Kidney (tissue), 14 donors: ENCODE data around the gene ZBTB14. TPM values are rescaled to one million over a fixed set of nuclear protein-coding genes. Genes with fewer than 3 reads are reported as not detected.

Experiments used
- DNase-seq, 5 donors: peaks; one replicate each; pipeline ENCODE4 v3.0.0-alpha.2; 2013 to 2020
- FAIRE-seq: peaks from 2 replicates; lab custom pipeline; 2012; peaks lifted over from hg19 to GRCh38; lab: Jason Lieb, UNC
- H3K27ac ChIP-seq, 2 donors: one replicate each; pipeline ENCODE4 v1.7.0; 2013; ENCODE audit warnings: low read depth in 2 of 2, low read length in 2 of 2, inconsistent platforms in 1 of 2
- H3K27me3 ChIP-seq: one replicate; pipeline ENCODE4 v1.7.1; 2013; ENCODE audit warnings: low read length, inconsistent platforms; ENCODE audit not compliant: control insufficient read depth, insufficient read depth
- H3K36me3 ChIP-seq, 3 donors: one replicate each; pipeline versions ENCODE4 v1.7.0 to v1.7.1; 2013; ENCODE audit warnings: low read length in 3 of 3, control low read depth in 1 of 3, inconsistent platforms in 1 of 3; ENCODE audit not compliant: insufficient read depth in 3 of 3, control insufficient read depth in 2 of 3
- H3K4me1 ChIP-seq, 3 donors: one replicate each; pipeline versions ENCODE4 v1.7.0 to v1.7.1; 2013; ENCODE audit warnings: low read length in 3 of 3, inconsistent platforms in 1 of 3, low read depth in 1 of 3; ENCODE audit not compliant: control insufficient read depth in 2 of 3, insufficient read depth in 2 of 3
- H3K4me3 ChIP-seq, 3 donors: one replicate each; pipeline versions ENCODE4 v1.7.0 to v1.8.1; 2013; ENCODE audit warnings: low read length in 3 of 3, control low read depth in 1 of 3, inconsistent platforms in 1 of 3
- H3K9ac ChIP-seq, 3 donors: one replicate each; pipeline versions ENCODE4 v1.7.0 to v1.7.1; 2013; ENCODE audit warnings: low read length in 3 of 3, control low read depth in 1 of 3, inconsistent platforms in 1 of 3
- H3K9me3 ChIP-seq, 3 donors: one replicate each; pipeline versions ENCODE4 v1.7.0 to v1.7.1; 2013; ENCODE audit warnings: low read length in 3 of 3, control low read depth in 1 of 3, inconsistent platforms in 1 of 3; ENCODE audit not compliant: control insufficient read depth in 2 of 3, insufficient read depth in 1 of 3
- intact Hi-C: fragments of 100-400 bp; cut with DNase I; formaldehyde crosslinking; loops from one replicate; pipeline ENCODE4 v1.11.1; 2022
- polyA plus RNA-seq: library from polyadenylated mRNA; stranded (reverse); fragments of 350-450 nt; fragmentation: Illumina TruSeq; extraction: RNeasy Lipid Tissue Mini Kit (QIAGEN cat#74804); gene quantifications from one replicate; pipeline ENCODE4 v1.2.3, GENCODE V29; 2014; ENCODE audit warnings: low read depth, low replicate concordance; ENCODE audit not compliant: insufficient read depth
- total RNA-seq: library from RNA; stranded (reverse); fragmentation: NEBNext Ultra II Directional; extraction: Animal tissue kit (Norgen Biotek cat#: 25700); gene quantifications from one replicate; pipeline ENCODE4 v1.2.1, GENCODE V29; 2021
- TF ChIP-seq, protein P1 (sequence below): IDR thresholded peaks from 3 replicates; pipeline ENCODE4 v1.5.1; 2012; ENCODE audit warnings: mild to moderate bottlenecking, moderate library complexity, borderline replicate concordance; ENCODE audit not compliant: insufficient read depth; ENCODE audit errors: extremely low read depth
- donor health status: control.
- donor health status: control.
- donor health status: control.
- donor health status: control.
- donor health status: control.
- donor health status: DM: yes; HTN: yes; CAD: no.
- donor health status: Normal renal cell carcinoma (clear cell type).

ZBTB14 gene
- total and polyA plus RNA-seq, 2 donors from 2014 or later = 6.7 to 17.5 TPM

DNA sequence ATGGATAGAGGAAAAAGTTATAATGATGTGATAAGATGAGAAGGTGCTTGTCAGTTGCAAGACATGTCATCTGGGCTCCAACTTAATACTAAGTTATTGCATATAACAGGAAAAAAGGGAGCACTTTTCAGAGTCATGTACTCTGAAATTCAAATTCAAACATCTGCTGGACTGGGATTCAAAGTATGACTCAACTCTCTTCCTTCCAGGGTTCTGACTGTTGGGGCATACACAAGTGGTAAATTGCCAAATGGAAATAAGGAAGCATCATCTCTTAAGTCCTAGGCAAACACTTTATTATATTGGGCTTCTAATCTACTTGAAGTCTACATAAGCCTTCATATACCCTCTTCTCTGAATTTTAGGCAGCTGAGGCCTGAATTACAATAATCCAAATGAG lies 44.9 kb downstream of the ZBTB14 start:
- FAIRE-seq (no peak), DNase-seq (no peak)
- H3K9ac ChIP-seq = no peak overlapping the region
- TF ChIP-seq, protein P1, sequence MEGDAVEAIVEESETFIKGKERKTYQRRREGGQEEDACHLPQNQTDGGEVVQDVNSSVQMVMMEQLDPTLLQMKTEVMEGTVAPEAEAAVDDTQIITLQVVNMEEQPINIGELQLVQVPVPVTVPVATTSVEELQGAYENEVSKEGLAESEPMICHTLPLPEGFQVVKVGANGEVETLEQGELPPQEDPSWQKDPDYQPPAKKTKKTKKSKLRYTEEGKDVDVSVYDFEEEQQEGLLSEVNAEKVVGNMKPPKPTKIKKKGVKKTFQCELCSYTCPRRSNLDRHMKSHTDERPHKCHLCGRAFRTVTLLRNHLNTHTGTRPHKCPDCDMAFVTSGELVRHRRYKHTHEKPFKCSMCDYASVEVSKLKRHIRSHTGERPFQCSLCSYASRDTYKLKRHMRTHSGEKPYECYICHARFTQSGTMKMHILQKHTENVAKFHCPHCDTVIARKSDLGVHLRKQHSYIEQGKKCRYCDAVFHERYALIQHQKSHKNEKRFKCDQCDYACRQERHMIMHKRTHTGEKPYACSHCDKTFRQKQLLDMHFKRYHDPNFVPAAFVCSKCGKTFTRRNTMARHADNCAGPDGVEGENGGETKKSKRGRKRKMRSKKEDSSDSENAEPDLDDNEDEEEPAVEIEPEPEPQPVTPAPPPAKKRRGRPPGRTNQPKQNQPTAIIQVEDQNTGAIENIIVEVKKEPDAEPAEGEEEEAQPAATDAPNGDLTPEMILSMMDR = no peak
- H3K4me3 ChIP-seq = no peak overlapping the region
- H3K9me3 ChIP-seq = no peaks in the 10 kb centered on the region
- no peaks in the 10 kb centered on the region for H3K4me1 ChIP-seq
- no peaks in the 10 kb centered on the region for H3K27me3 ChIP-seq
- intact Hi-C loops = no loop called here
- no peak overlapping the region for H3K27ac ChIP-seq
- no peaks in the 10 kb centered on the region for H3K36me3 ChIP-seq

DNA sequence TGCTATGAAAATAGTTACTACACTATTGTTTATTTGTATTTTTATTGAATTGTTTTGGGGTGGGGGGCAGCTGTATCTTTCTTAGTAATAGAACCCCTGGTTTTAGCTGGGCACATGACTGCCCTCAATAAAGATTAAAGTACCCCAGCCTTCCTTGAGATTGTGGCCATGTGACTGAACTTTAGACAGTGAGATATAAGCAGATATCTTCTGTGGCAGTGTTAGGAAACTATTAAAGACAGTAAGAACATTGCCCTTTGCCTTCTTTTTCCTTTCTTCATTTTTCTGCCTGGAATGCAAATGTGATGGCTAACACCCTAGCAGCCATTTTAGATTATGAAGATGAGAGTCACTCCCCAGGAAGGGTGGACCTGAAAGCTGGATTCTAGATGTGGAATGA lies 50.6 kb downstream of the ZBTB14 start:
- Histone ChIP-seq H3K36me3 (peaks cover 0 to 13% (median 3%) of the 10 kb centered on the region in 3 donors), H3K9me3 (no peaks in the 10 kb centered on the region), H3K4me1 (peaks cover 0 to 4% (median 0%) of the 10 kb centered on the region in 3 donors), H3K27me3 (no peaks in the 10 kb centered on the region), H3K9ac (no peak overlapping the region), H3K4me3 (no peak overlapping the region), H3K27ac (no peak overlapping the region)
- FAIRE-seq (no peak), DNase-seq (no peak)
- intact Hi-C loops = no loop called here
- TF ChIP-seq, protein P1 = no peak

DNA sequence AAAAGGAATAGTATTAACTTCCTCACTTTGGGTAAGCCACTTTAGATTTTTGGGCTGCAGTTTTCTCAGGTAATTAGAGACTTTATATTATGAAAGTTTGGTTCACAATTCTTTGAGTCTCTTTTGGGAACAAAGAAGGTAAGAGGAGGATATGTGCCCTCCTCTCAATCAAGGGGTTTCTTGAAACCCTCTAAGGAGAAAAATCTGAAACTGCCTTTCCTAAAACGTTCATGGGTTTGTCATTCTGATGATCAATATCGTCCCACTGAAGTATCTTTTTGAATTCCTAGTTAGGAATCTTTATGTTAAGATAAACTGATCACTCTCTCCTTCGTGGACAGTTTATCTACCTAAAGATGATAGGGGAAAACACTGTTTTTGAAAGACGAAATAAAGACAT lies 56.1 kb downstream of the ZBTB14 start:
- intact Hi-C loops = no loop called here
- TF ChIP-seq, protein P1 = no peak
- Histone ChIP-seq H3K4me1 (peaks cover 0 to 8% (median 2%) of the 10 kb centered on the region in 3 donors), H3K4me3 (peak overlapping the region; percentile 92 to 96 (median 95)), H3K27ac (no peak overlapping the region), H3K27me3 (no peaks in the 10 kb centered on the region), H3K36me3 (peaks cover 0 to 12% (median 3%) of the 10 kb centered on the region in 3 donors), H3K9ac (no peak overlapping the region), H3K9me3 (no peaks in the 10 kb centered on the region)
- DNase-seq (peak in 1 of 5 donors; percentile 2), FAIRE-seq (no peak)

Other genes with a start within 250 kb of the ZBTB14 start
- gene AKAIN1, start 98.5 kb downstream of the ZBTB14 start, total RNA-seq = not detected
- not detected for gene AKAIN1, start 98.5 kb downstream of the ZBTB14 start, polyA plus RNA-seq
- gene EPB41L3, start 248.3 kb upstream of the ZBTB14 start, total RNA-seq = 44.6 TPM
- gene EPB41L3, start 248.3 kb upstream of the ZBTB14 start, polyA plus RNA-seq = 35.3 TPM